ENCODE results near the gene AGFG2. TPM values are rescaled to one million over a fixed set of nuclear protein-coding genes. Genes with fewer than 3 reads are reported as not detected.

AGFG2 gene
- total RNA-seq, 1 donor from 2014 or later = 26.6 TPM

GRCh38 chr7:100573691-100574361, 34.8 kb downstream of the AGFG2 start, which contains the start of gene SAP25:
Gene SAP25, minus strand, starts transcription at chr7:100573900. Its CDS starts 158 bp downstream, at chr7:100573742.
- H3K27me3 ChIP-seq (ENCODE audit: low read depth) = no peaks in the 10 kb centered on the region
- DNase-seq = no peak
- no peak for TF ChIP-seq CTCF (IDR thresholded peaks at IDR 0.05; ENCODE audit: borderline replicate concordance)
- no peaks in the 10 kb centered on the region for H3K9me3 ChIP-seq (replicated peaks)
- H3K27ac ChIP-seq (replicated peaks) = no peak within 1 kb of the TSS
- H3K36me3 ChIP-seq = peaks cover 52% of the 10 kb centered on the region
- H3K4me1 ChIP-seq = peaks cover 18% of the 10 kb centered on the region
- no peak within 1 kb of the TSS for H3K4me3 ChIP-seq
- intact Hi-C loops (cut with micrococcal nuclease) = no loop called here

DNA sequence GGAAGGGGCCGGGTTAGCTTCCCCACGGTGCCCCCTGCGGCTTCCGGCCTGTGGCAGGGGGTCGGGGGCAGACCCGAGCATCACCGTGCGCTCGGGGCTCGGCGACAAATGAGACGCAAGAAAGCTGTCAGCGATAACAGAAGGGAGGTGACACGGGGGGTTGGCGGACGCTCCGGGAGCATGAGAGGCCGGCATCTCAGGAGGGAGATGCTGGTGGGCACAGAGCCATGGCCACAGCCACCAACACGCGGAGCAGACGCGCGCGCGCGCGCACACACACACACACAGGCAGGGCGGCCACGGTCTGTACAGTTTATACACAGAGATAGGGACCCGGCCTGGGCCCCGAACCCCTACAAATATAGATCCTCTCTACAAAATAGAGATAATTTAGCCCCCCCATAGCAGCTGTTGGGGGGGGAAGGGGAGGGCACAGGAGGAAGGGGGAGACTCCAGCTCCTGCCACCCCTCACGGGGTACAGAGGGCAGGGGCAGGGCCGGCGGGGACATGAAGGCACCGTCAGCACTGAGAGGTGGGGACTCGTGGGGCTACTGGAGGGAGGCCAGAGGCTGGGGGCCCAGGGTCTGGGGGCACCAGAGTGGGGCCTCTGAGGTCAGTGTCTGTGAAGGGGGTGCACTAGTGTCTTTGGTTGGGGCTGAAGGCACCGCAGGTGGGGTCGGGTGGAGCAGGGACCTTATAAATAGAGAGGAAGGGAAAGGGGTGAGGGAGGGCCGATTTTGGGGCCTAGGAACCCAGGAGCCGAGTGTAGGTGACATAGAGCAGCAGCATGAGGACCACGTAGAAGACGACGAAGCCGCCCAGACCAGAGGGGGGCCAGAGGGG, 35.6 kb downstream of the AGFG2 start:
- H3K27ac ChIP-seq (replicated peaks) = no peak overlapping the region
- no peak overlapping the region for H3K4me3 ChIP-seq
- H3K36me3 ChIP-seq = peaks cover 58% of the 10 kb centered on the region
- no peak for TF ChIP-seq CTCF (IDR thresholded peaks at IDR 0.05; ENCODE audit: borderline replicate concordance)
- H3K4me1 ChIP-seq = peaks cover 10% of the 10 kb centered on the region
- no peaks in the 10 kb centered on the region for H3K9me3 ChIP-seq (replicated peaks)
- H3K27me3 ChIP-seq (ENCODE audit: low read depth) = no peaks in the 10 kb centered on the region
- no peak for DNase-seq
- intact Hi-C loops (cut with micrococcal nuclease) = no loop called here

GRCh38 chr7:100575206-100575631, 36.2 kb downstream of the AGFG2 start:
- TF ChIP-seq CTCF (IDR thresholded peaks at IDR 0.05; ENCODE audit: borderline replicate concordance) = no peak
- Histone ChIP-seq H3K36me3 (peaks cover 64% of the 10 kb centered on the region), H3K4me1 (peaks cover 4% of the 10 kb centered on the region), H3K9me3 (replicated peaks) (no peaks in the 10 kb centered on the region), H3K4me3 (no peak overlapping the region), H3K27ac (replicated peaks) (no peak overlapping the region), H3K27me3 (ENCODE audit: low read depth) (no peaks in the 10 kb centered on the region)
- intact Hi-C loops (cut with micrococcal nuclease) = no loop called here
- no peak for DNase-seq

DNA sequence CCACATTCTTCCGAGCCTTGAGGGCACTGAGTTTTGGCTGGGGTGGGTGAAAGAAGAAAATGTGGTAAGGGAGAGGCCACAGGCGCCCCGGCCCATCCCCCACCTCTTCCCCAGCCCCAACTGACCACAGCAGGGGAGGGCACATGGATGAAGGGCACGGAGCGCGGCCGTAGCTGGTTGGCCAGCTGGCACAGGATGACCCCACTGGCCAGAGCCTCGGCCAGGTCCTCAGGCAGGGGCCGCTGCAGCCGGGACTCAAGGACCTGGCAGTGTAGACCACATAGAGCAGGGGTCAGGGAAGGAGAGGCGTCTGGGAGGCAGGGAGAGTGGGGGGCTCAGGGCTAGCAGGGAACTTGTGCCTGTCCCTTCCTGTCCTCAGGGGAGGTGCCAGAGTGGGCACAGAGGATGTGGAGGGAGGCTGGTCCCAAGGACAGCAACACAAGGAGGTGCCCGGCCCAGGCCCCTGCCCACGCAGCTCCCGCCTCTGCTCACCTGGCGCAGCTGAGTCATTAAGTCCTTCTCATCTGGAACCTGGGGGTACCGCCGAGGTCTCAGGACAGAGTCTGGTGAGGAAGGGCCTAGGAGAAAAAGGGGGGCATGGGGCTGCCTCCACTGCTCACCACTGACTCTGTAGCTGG, 36.9 kb downstream of the AGFG2 start:
- DNase-seq = no peak
- H3K27me3 ChIP-seq (ENCODE audit: low read depth) = no peaks in the 10 kb centered on the region
- no peak overlapping the region for H3K27ac ChIP-seq (replicated peaks)
- H3K9me3 ChIP-seq (replicated peaks) = no peaks in the 10 kb centered on the region
- H3K4me3 ChIP-seq = no peak overlapping the region
- no peaks in the 10 kb centered on the region for H3K4me1 ChIP-seq
- H3K36me3 ChIP-seq = peaks cover 69% of the 10 kb centered on the region
- intact Hi-C loops (cut with micrococcal nuclease) = no loop called here
- TF ChIP-seq CTCF (IDR thresholded peaks at IDR 0.05; ENCODE audit: borderline replicate concordance) = no peak

GRCh38 chr7:100576384-100576993, 37.5 kb downstream of the AGFG2 start:
- intact Hi-C loops (cut with micrococcal nuclease) = no loop called here
- no peak for DNase-seq
- no peak for TF ChIP-seq CTCF (IDR thresholded peaks at IDR 0.05; ENCODE audit: borderline replicate concordance)
- peaks cover 75% of the 10 kb centered on the region for H3K36me3 ChIP-seq
- no peak overlapping the region for H3K4me3 ChIP-seq
- peaks cover under 1% of the 10 kb centered on the region for H3K4me1 ChIP-seq
- no peaks in the 10 kb centered on the region for H3K9me3 ChIP-seq (replicated peaks)
- no peaks in the 10 kb centered on the region for H3K27me3 ChIP-seq (ENCODE audit: low read depth)
- H3K27ac ChIP-seq (replicated peaks) = no peak overlapping the region
